H1 (cell line): ENCODE measurements around the gene GALNT15. TPM values are rescaled to one million over a fixed set of nuclear protein-coding genes. Genes with fewer than 3 reads are reported as not detected.

Source experiments
- CTCF ChIA-PET: fragments of 300-600 bp; sonication (Branson Sonifier 250); formaldehyde crosslinking; loops from one replicate; lab custom pipeline; 2021; ENCODE audit not compliant: partially characterized antibody; lab: Charles Lee
- POLR2A ChIA-PET: fragments of 300-600 bp; sonication (Branson Sonifier 250); formaldehyde crosslinking; loops from one replicate; lab custom pipeline; 2021; ENCODE audit warnings: inconsistent platforms; ENCODE audit not compliant: partially characterized antibody; lab: Charles Lee
- DNase-seq, 2 experiments: peaks; one replicate each; pipeline versions ENCODE4 v3.0.0 to v3.0.0-alpha.2; 2010 to 2022; ENCODE audit warnings: low spot score in 2 of 2, low read depth in 1 of 2, mixed read lengths in 1 of 2
- FAIRE-seq: peaks from 2 replicates; lab custom pipeline; 2011; peaks lifted over from hg19 to GRCh38; lab: Jason Lieb, UNC
- H2AFZ ChIP-seq: 2 replicates; pipeline ENCODE4 v1.8.1; 2012; ENCODE audit warnings: low read length, inconsistent platforms
- H2AK5ac ChIP-seq: 2 replicates; pipeline ENCODE4 v1.6.1; 2013; ENCODE audit warnings: low read depth, low read length
- H2BK120ac ChIP-seq: replicated peaks from 2 replicates; pipeline ENCODE3; 2013; ENCODE audit warnings: low read depth, low read length, inconsistent platforms
- H2BK12ac ChIP-seq: 2 replicates; pipeline ENCODE4 v1.6.1; 2013; ENCODE audit warnings: low read depth, low read length
- H2BK15ac ChIP-seq: 2 replicates; pipeline ENCODE4 v1.6.1; 2013; ENCODE audit warnings: low read length
- H2BK20ac ChIP-seq: 2 replicates; pipeline ENCODE4 v1.6.1; 2013; ENCODE audit warnings: low read length
- H2BK5ac ChIP-seq: 2 replicates; pipeline ENCODE4 v1.6.1; 2013; ENCODE audit warnings: low read depth, low read length
- H3K14ac ChIP-seq: 2 replicates; pipeline ENCODE4 v1.6.1; 2013; ENCODE audit warnings: inconsistent platforms; ENCODE audit not compliant: insufficient read length
- H3K18ac ChIP-seq: 2 replicates; pipeline ENCODE4 v1.6.1; 2013; ENCODE audit warnings: low read length; ENCODE audit errors: extremely low read depth
- H3K23ac ChIP-seq: 2 replicates; pipeline ENCODE4 v1.6.1; 2013; ENCODE audit warnings: inconsistent platforms; ENCODE audit not compliant: insufficient read length
- H3K23me2 ChIP-seq: 2 replicates; pipeline ENCODE4 v1.6.1; 2013; ENCODE audit warnings: low read depth, low read length
- H3K27ac ChIP-seq: 2 replicates; pipeline ENCODE4 v1.6.1; 2011; ENCODE audit warnings: low read depth, low read length, inconsistent platforms
- H3K27me3 ChIP-seq, 4 experiments: replicated peaks in 1 of 4; 1 replicate in 1 of 4; 2 replicates in 3 of 4; pipeline versions ENCODE4 v1.6.1 to v1.8.1; 2011 to 2013; ENCODE audit warnings: low read length in 3 of 4, mild to moderate bottlenecking in 3 of 4, inconsistent platforms in 2 of 4, mixed read lengths in 2 of 4, moderate library complexity in 1 of 4; ENCODE audit not compliant: control insufficient read depth in 3 of 4, insufficient read depth in 3 of 4; ENCODE audit errors: extremely low read depth in 1 of 4
- H3K36me3 ChIP-seq, 4 experiments: 2 replicates each; pipeline versions ENCODE4 v1.6.1 to v1.8.1; 2011 to 2013; ENCODE audit warnings: mild to moderate bottlenecking in 4 of 4, low read length in 3 of 4, moderate library complexity in 2 of 4, control low read depth in 1 of 4, inconsistent platforms in 1 of 4; ENCODE audit not compliant: insufficient read depth in 4 of 4, control insufficient read depth in 2 of 4
- H3K4ac ChIP-seq: replicated peaks from 2 replicates; pipeline ENCODE3; 2013; ENCODE audit warnings: low read length, low read depth, mixed read lengths, inconsistent platforms; ENCODE audit not compliant: insufficient read length
- H3K4me1 ChIP-seq, 4 experiments: replicated peaks in 1 of 4; 1 replicate in 1 of 4; 2 replicates in 3 of 4; pipeline versions ENCODE4 v1.6.1 to v1.8.1; 2011 to 2013; ENCODE audit warnings: low read length in 3 of 4, inconsistent platforms in 2 of 4, mixed read lengths in 1 of 4; ENCODE audit not compliant: insufficient read depth in 4 of 4, control insufficient read depth in 3 of 4
- H3K4me2 ChIP-seq, 2 experiments: 2 replicates each; pipeline versions ENCODE4 v1.6.1 to v1.8.1; 2011 to 2013; ENCODE audit warnings: low read depth in 2 of 2, low read length in 2 of 2, control low read depth in 1 of 2, inconsistent platforms in 1 of 2, mild to moderate bottlenecking in 1 of 2; ENCODE audit not compliant: insufficient read depth in 1 of 2
- H3K4me3 ChIP-seq, 4 experiments: fragments of 200-600, 300-600 bp in 1 of 4; sonication (generic), shearing (Covaris generic), sonication (Bioruptor Twin) in 1 of 4; 2 replicates each; pipeline versions ENCODE4 v1.5.1 to v1.8.1; 2011 to 2016; ENCODE audit warnings: low read length in 4 of 4, low read depth in 3 of 4, control low read depth in 2 of 4, inconsistent platforms in 2 of 4, mild to moderate bottlenecking in 2 of 4, mixed read lengths in 1 of 4, moderate library complexity in 1 of 4; ENCODE audit not compliant: insufficient read depth in 2 of 4; ENCODE audit errors: extremely low read depth in 1 of 4
- H3K56ac ChIP-seq: replicated peaks from 2 replicates; pipeline ENCODE3; 2013; ENCODE audit warnings: low read depth, mild to moderate bottlenecking, mixed read lengths, low read length, inconsistent platforms; ENCODE audit not compliant: insufficient read length
- H3K79me1 ChIP-seq: 2 replicates; pipeline ENCODE4 v1.6.1; 2013; ENCODE audit warnings: low read depth, low read length, control low read depth
- H3K79me2 ChIP-seq, 2 experiments: 2 replicates each; pipeline versions ENCODE4 v1.6.1 to v1.8.1; 2012 to 2013; ENCODE audit warnings: low read length in 2 of 2, mild to moderate bottlenecking in 2 of 2, inconsistent platforms in 1 of 2; ENCODE audit not compliant: insufficient read depth in 2 of 2, control insufficient read depth in 1 of 2
- H3K9ac ChIP-seq, 4 experiments: replicated peaks in 1 of 4; 1 replicate in 1 of 4; 2 replicates in 3 of 4; pipeline versions ENCODE4 v1.6.1 to v1.8.1; 2011 to 2013; ENCODE audit warnings: low read depth in 3 of 4, low read length in 3 of 4, control low read depth in 2 of 4, mild to moderate bottlenecking in 2 of 4, moderate library complexity in 2 of 4, inconsistent platforms in 1 of 4; ENCODE audit errors: extremely low read depth in 1 of 4
- H3K9me3 ChIP-seq, 2 experiments: 2 replicates each; pipeline versions ENCODE4 v1.6.1 to v1.8.1; 2012 to 2013; ENCODE audit warnings: mild to moderate bottlenecking in 2 of 2, moderate library complexity in 2 of 2, control low read depth in 1 of 2, inconsistent platforms in 1 of 2, low read depth in 1 of 2, low read length in 1 of 2, mixed read lengths in 1 of 2; ENCODE audit not compliant: insufficient read depth in 2 of 2
- H4K20me1 ChIP-seq, 2 experiments: replicated peaks in 1 of 2; 2 replicates each; pipeline versions ENCODE3 to v1.8.1; 2011 to 2013; ENCODE audit warnings: inconsistent platforms in 2 of 2, low read length in 2 of 2, mild to moderate bottlenecking in 1 of 2; ENCODE audit not compliant: insufficient read depth in 2 of 2, control insufficient read depth in 1 of 2
- H4K5ac ChIP-seq: 2 replicates; pipeline ENCODE4 v1.6.1; 2013; ENCODE audit warnings: low read length, low read depth, mixed read lengths, inconsistent platforms; ENCODE audit not compliant: insufficient read length
- H4K8ac ChIP-seq: 2 replicates; pipeline ENCODE4 v1.8.0; 2013; ENCODE audit warnings: mild to moderate bottlenecking, moderate library complexity, low read length, inconsistent platforms; ENCODE audit not compliant: insufficient read depth; ENCODE audit errors: extremely low read depth
- H4K91ac ChIP-seq: replicated peaks from 2 replicates; pipeline ENCODE3; 2013; ENCODE audit warnings: low read length, mixed read lengths, inconsistent platforms; ENCODE audit not compliant: insufficient read length
- ASH2L ChIP-seq: fragments of 200-600, 300-600 bp; sonication (generic); IDR thresholded peaks from one replicate; pipeline ENCODE4 v1.7.1; 2017; ENCODE audit warnings: low read length
- CBX8 ChIP-seq: fragments of 300-800, 300-1000 bp; sonication (generic); IDR thresholded peaks from 2 replicates; pipeline ENCODE4 v1.7.1; 2016; ENCODE audit warnings: low read depth, low read length, borderline replicate concordance
- CEBPB ChIP-seq: IDR thresholded peaks from 2 replicates; pipeline ENCODE4 v1.6.1; 2012; ENCODE audit warnings: low read depth, low read length
- CHD2 ChIP-seq: IDR thresholded peaks from 2 replicates; pipeline ENCODE4 v1.6.1; 2012; ENCODE audit warnings: low read length, improper control_type of control experiment
- EGR1 ChIP-seq: IDR thresholded peaks from 2 replicates; pipeline ENCODE4 v1.6.1; 2011; ENCODE audit warnings: low read depth, low read length, borderline replicate concordance
- MAX ChIP-seq: IDR thresholded peaks from 2 replicates; pipeline ENCODE4 v1.6.1; 2012; ENCODE audit warnings: inconsistent platforms
- POLR2AphosphoS5 ChIP-seq: IDR thresholded peaks from 2 replicates; pipeline ENCODE4 v1.6.1; 2011; ENCODE audit warnings: low read depth, low read length
- RXRA ChIP-seq: IDR thresholded peaks from 2 replicates; pipeline ENCODE4 v1.6.1; 2011; ENCODE audit warnings: low read depth, mild to moderate bottlenecking, low read length, moderate library complexity; ENCODE audit not compliant: insufficient read depth
- SAP30 ChIP-seq: fragments of 300-600 bp; sonication (generic); IDR thresholded peaks from 2 replicates; pipeline ENCODE4 v1.7.1; 2012; ENCODE audit warnings: low read length, moderate library complexity, mild to moderate bottlenecking, inconsistent platforms; ENCODE audit not compliant: insufficient read depth, insufficient replicate concordance
- SIX5 ChIP-seq: IDR thresholded peaks from 2 replicates; pipeline ENCODE4 v1.6.1; 2011; ENCODE audit warnings: mild to moderate bottlenecking, low read depth, low read length
- USF2 ChIP-seq: IDR thresholded peaks from 2 replicates; pipeline ENCODE4 v1.6.1; 2011; ENCODE audit warnings: low read length, improper control_type of control experiment
- YY1 ChIP-seq: IDR thresholded peaks from 2 replicates; pipeline ENCODE4 v1.6.1; 2011; ENCODE audit warnings: low read depth, mild to moderate bottlenecking, low read length
- WGBS, 2 experiments: shearing (Covaris generic) in 1 of 2; methylation state at CpG; one replicate each; pipeline versions ENCODE4 v1.1.6 to v1.1.7; 2013 to 2015; ENCODE audit warnings: low lambda C conversion rate in 2 of 2, mixed read lengths in 2 of 2, inconsistent platforms in 1 of 2, low coverage in 1 of 2, missing lambda C conversion rate in 1 of 2; ENCODE audit not compliant: insufficient replicate concordance in 2 of 2, insufficient coverage in 1 of 2, insufficient read length in 1 of 2; ENCODE audit errors: extremely low coverage in 1 of 2, missing lambda C conversion rate in 1 of 2; 5-methylcytosine and 5-hydroxymethylcytosine counted together
- polyA plus RNA-seq, 7 experiments: library from polyadenylated mRNA; depleted of rRNA in 3 of 7; stranded (reverse) in 5 of 7; unstranded in 2 of 7; fragments of >200 nt in 5 of 7; fragments of 200-250 nt in 2 of 7; gene quantifications; 1 replicate in 5 of 7; 2 replicates in 1 of 7; 4 replicates in 1 of 7; pipeline versions ENCODE4 v1.2.1 to v1.2.3, GENCODE V29; 2011 to 2013; ENCODE audit warnings: missing spikeins in 2 of 7, mixed read lengths in 2 of 7
- total RNA-seq: library from RNA; stranded (reverse); fragmentation: NEBNext Ultra II Directional; extraction: Animal tissue kit (Norgen Biotek cat#: 25700); gene quantifications from 2 replicates; pipeline ENCODE4 v1.2.1, GENCODE V29; 2021

GALNT15 gene
- total and polyA plus RNA-seq, 2 of the 8 experiments (the other 6 are each of a cell fraction or from before 2014, with no cell fraction given) = 0.02 TPM; not detected in 1

- H3K79me1 ChIP-seq = no peaks in the 10 kb centered on the region
- H3K4ac ChIP-seq = no peak overlapping the region
- H2BK120ac ChIP-seq = no peak overlapping the region
- no peak overlapping the region for H2BK12ac ChIP-seq
- H3K18ac ChIP-seq = no peak overlapping the region
- no peaks in the 10 kb centered on the region for H3K27me3 ChIP-seq
- H3K4me2 ChIP-seq = no peak overlapping the region
- peaks cover 0 to 7% (median 0%) of the 10 kb centered on the region in 4 experiments; a peak in 4 of 8 replicates for H3K36me3 ChIP-seq
- H2AK5ac ChIP-seq = no peak overlapping the region
- no peak overlapping the region for H2AFZ ChIP-seq
- ChIA-PET CTCF (interaction anchor here (1.4 to 2.1 kb wide), 4 partner anchors 9 to 297 kb away, joined by 4 to 6 read pairs (median 4); no protein-coding TSS in a partner anchor), POLR2A (interaction anchor here (0.9 to 2.7 kb wide), 2 partner anchors 9 to 12 kb away, joined by 3 to 10 read pairs; partner anchors contain the start of genes DPH3 and OXNAD1)
- no peak overlapping the region for H3K9ac ChIP-seq
- WGBS, 2 experiments = 78% methylated on average over 5 of the region's 5 CpGs; no CpG with 5 or more reads in 1 of the 2 experiments
- H3K27ac ChIP-seq = no peak overlapping the region
- no peak overlapping the region for H2BK20ac ChIP-seq
- H4K5ac ChIP-seq = no peak overlapping the region
- no peaks in the 10 kb centered on the region for H3K79me2 ChIP-seq
- H3K56ac ChIP-seq = no peak overlapping the region
- no peaks in the 10 kb centered on the region for H3K4me1 ChIP-seq
- no peak overlapping the region for H4K91ac ChIP-seq
- no peak overlapping the region for H3K23ac ChIP-seq
- DNase-seq = no peak
- no peak overlapping the region for H2BK5ac ChIP-seq
- no peak overlapping the region for H3K4me3 ChIP-seq
- FAIRE-seq = no peak
- TF ChIP-seq CHD2 = no peak
- no peak for TF ChIP-seq CEBPB
- TF ChIP-seq RXRA = no peak
- no peak for TF ChIP-seq POLR2AphosphoS5
- TF ChIP-seq EGR1 = no peak
- no peak for TF ChIP-seq CBX8
- TF ChIP-seq SAP30 = no peak
- TF ChIP-seq ASH2L = no peak
- TF ChIP-seq YY1 = no peak
- no peak for TF ChIP-seq SIX5
- no peak for TF ChIP-seq MAX
- no peak for TF ChIP-seq USF2
- no peaks in the 10 kb centered on the region for H3K23me2 ChIP-seq
- no peaks in the 10 kb centered on the region for H4K20me1 ChIP-seq
- H2BK15ac ChIP-seq = no peak overlapping the region
- no peak overlapping the region; the same call in 1 of the 2 replicates for H4K8ac ChIP-seq
- no peak overlapping the region for H3K14ac ChIP-seq
- no peaks in the 10 kb centered on the region for H3K9me3 ChIP-seq
Measured at GRCh38 chr3:16254916-16255315, 80.4 kb downstream of the GALNT15 start.
